Cardiac septum (tissue), 1 donor: ENCODE data around the gene TMEM8B. TPM values are rescaled to one million over a fixed set of nuclear protein-coding genes. Genes with fewer than 3 reads are reported as not detected.

Experiments
- DNase-seq: peaks from one replicate; pipeline ENCODE4 v3.0.0-alpha.2; 2020; ENCODE audit warnings: low spot score
- intact Hi-C: fragments of 100-400 bp; cut with DNase I; formaldehyde crosslinking; loops from one replicate; pipeline ENCODE4 v1.14.0; 2022
- long read RNA-seq: library from polyadenylated mRNA; unstranded; transcript quantifications from one replicate; pipeline ENCODE4 v2.0.0, GENCODE V29; 2021
- total RNA-seq: library from RNA; stranded (reverse); fragmentation: NEBNext Ultra II Directional; extraction: Animal tissue kit (Norgen Biotek cat#: 25700); gene quantifications from one replicate; pipeline ENCODE4 v1.2.1, GENCODE V29; 2021
- donor health status: DM: no; HTN: no; CAD: no.

Gene TMEM8B
- 22.0 TPM for total RNA-seq
- long read RNA-seq, full-length matches to known transcripts = 1 of 46 reads
- long read RNA-seq, partial matches to known transcripts = 28 of 46 reads
- long read RNA-seq, other reads (novel, unspliced or antisense) = 17 of 46 reads

- peak; percentile 98 for DNase-seq
- intact Hi-C loops = loop anchor here (2.0 kb wide), 1 partner anchor 54 kb away; no protein-coding TSS in a partner anchor
These were observed at the start of gene TMEM8B for GRCh38 chr9:35829084-35829763. TMEM8B (plus strand) TSS chr9:35829228; CDS start chr9:35829448, 220 bp downstream.

- intact Hi-C loops = no loop called here
- DNase-seq = no peak
These were observed 48.0 kb upstream of the TMEM8B start for GRCh38 chr9:35781066-35781465.

GRCh38 chr9:35783418-35783817 is 45.6 kb upstream of the TMEM8B start:
- DNase-seq = no peak
- intact Hi-C loops = no loop called here

- DNase-seq = no peak
- intact Hi-C loops = loop anchor here (5.0 kb wide), 1 partner anchor 42 kb away; the partner anchor contains the start of genes GBA2 and RGP1
These were observed 39.5 kb upstream of the TMEM8B start for GRCh38 chr9:35789541-35789940.

- intact Hi-C loops = loop anchor here (2.0 kb wide), 2 partner anchors 23 to 35 kb away; partner anchors contain the start of gene SPAG8
- DNase-seq = no peak
These were observed 39.0 kb upstream of the TMEM8B start for GRCh38 chr9:35790025-35790384.

- no peak for DNase-seq
- intact Hi-C loops = loop anchor here (1.0 to 2.0 kb wide), 3 partner anchors 22 to 92 kb away; partner anchors contain the start of gene SPAG8
These were observed 38.4 kb upstream of the TMEM8B start for GRCh38 chr9:35790385-35791296.

GRCh38 chr9:35791297-35791921 is 37.6 kb upstream of the TMEM8B start, which contains the start of gene NPR2:
NPR2 (plus strand) TSS chr9:35791591; CDS start chr9:35792409, 818 bp downstream.
- no peak for DNase-seq
- intact Hi-C loops = loop anchor here (1.0 to 2.0 kb wide), 3 partner anchors 21 to 91 kb away; partner anchors contain the start of gene SPAG8

- no peak for DNase-seq
These were observed 36.8 kb upstream of the TMEM8B start for GRCh38 chr9:35792024-35792813.

GRCh38 chr9:35792826-35793225 is 36.2 kb upstream of the TMEM8B start:
- no peak for DNase-seq
- intact Hi-C loops = no loop called here

More at GRCh38 chr9:35792024-35792813, 36.8 kb upstream of the TMEM8B start:
- intact Hi-C loops = no loop called here

- DNase-seq = no peak
- intact Hi-C loops = no loop called here
These were observed 35.6 kb upstream of the TMEM8B start for GRCh38 chr9:35793461-35793860.

- no peak for DNase-seq
- intact Hi-C loops = no loop called here
These were observed 33.3 kb upstream of the TMEM8B start for GRCh38 chr9:35795695-35796094.

GRCh38 chr9:35797311-35798109 is 31.5 kb upstream of the TMEM8B start:
- DNase-seq = no peak
- intact Hi-C loops = no loop called here

- intact Hi-C loops = no loop called here
- no peak for DNase-seq
These were observed 30.2 kb upstream of the TMEM8B start for GRCh38 chr9:35798658-35799374.

GRCh38 chr9:35800530-35800929 is 28.5 kb upstream of the TMEM8B start:
- no peak for DNase-seq
- intact Hi-C loops = no loop called here

GRCh38 chr9:35801328-35802128 is 27.5 kb upstream of the TMEM8B start:
- intact Hi-C loops = no loop called here
- DNase-seq = no peak

- intact Hi-C loops = no loop called here
- DNase-seq = no peak
These were observed 22.9 kb upstream of the TMEM8B start for GRCh38 chr9:35806101-35806500.

GRCh38 chr9:35808433-35808832 is 20.6 kb upstream of the TMEM8B start:
- no peak for DNase-seq

More at GRCh38 chr9:35808433-35808832, 20.6 kb upstream of the TMEM8B start:
- intact Hi-C loops = no loop called here
